ENCODE data around the gene PCCB. TPM values are rescaled to one million over a fixed set of nuclear protein-coding genes. Genes with fewer than 3 reads are reported as not detected.

PCCB gene
- total and polyA plus RNA-seq, 2 of the 8 experiments (the other 6 are each of a cell fraction or from before 2014, with no cell fraction given): 56.7 to 84.4 TPM

GRCh38 chr3:136239094-136239493, 11.0 kb upstream of the PCCB start (continued):
- no peak for TF ChIP-seq CREB1 (IDR thresholded peaks at IDR 0.05)
- no peak for TF ChIP-seq TCF12 (IDR thresholded peaks at IDR 0.05; ENCODE audit: low read depth, low read length)
- TF ChIP-seq RNF2 (IDR thresholded peaks at IDR 0.05; ENCODE audit: borderline replicate concordance, low read depth, low read length, missing control alignments, poor library complexity, severe bottlenecking): no peak
- TF ChIP-seq SRF (IDR thresholded peaks at IDR 0.05; ENCODE audit: low read depth, low read length): no peak
- no peak for TF ChIP-seq CBX8 (IDR thresholded peaks at IDR 0.05; ENCODE audit: borderline replicate concordance, low read depth, low read length)
- TF ChIP-seq SAP30 (IDR thresholded peaks at IDR 0.05; ENCODE audit: insufficient read depth, insufficient replicate concordance, low read length): no peak
- TF ChIP-seq RAD21 (IDR thresholded peaks at IDR 0.05 in 1 of 2, conservative IDR thresholded peaks at IDR 0.05 in 1 of 2; ENCODE audit: low read depth in 2 of 2, low read length in 2 of 2): no peak
- TF ChIP-seq SIRT6 (IDR thresholded peaks at IDR 0.05; ENCODE audit: low read length): no peak
